NCI-H146 treated with DMSO at 0.1 percent for 48 hours (cell line): Measurements from ENCODE around the gene TBC1D16.

Experiments
- DNase-seq: peaks from one replicate; lab custom pipeline; 2025; ENCODE audit not compliant: unreplicated experiment; lab: John Stamatoyannopoulos, UW

TBC1D16 gene

GRCh38 chr17:79930877-79931816 is 104.5 kb downstream of the TBC1D16 start:
- DNase-seq: no peak

- no peak for DNase-seq
Observed at GRCh38 chr17:79930062-79930876, 105.4 kb downstream of the TBC1D16 start.

GRCh38 chr17:79929257-79930061 is 106.2 kb downstream of the TBC1D16 start:
- no peak for DNase-seq

- no peak for DNase-seq
Observed at GRCh38 chr17:79928502-79929256, 107.0 kb downstream of the TBC1D16 start.

- no peak for DNase-seq
Observed at GRCh38 chr17:79927688-79928501, 107.8 kb downstream of the TBC1D16 start.

GRCh38 chr17:79927136-79927661 is 108.5 kb downstream of the TBC1D16 start:
- DNase-seq: no peak

GRCh38 chr17:79926605-79927135 is 109.0 kb downstream of the TBC1D16 start:
- DNase-seq: no peak

- DNase-seq: no peak
Observed at GRCh38 chr17:79926142-79926604, 109.5 kb downstream of the TBC1D16 start.

GRCh38 chr17:79925242-79925957 is 110.3 kb downstream of the TBC1D16 start:
- DNase-seq: no peak

GRCh38 chr17:79924639-79924976 is 111.1 kb downstream of the TBC1D16 start:
- no peak for DNase-seq

- DNase-seq: no peak
Observed at GRCh38 chr17:79923974-79924638, 111.6 kb downstream of the TBC1D16 start.

GRCh38 chr17:79922798-79923197 is 112.9 kb downstream of the TBC1D16 start:
- DNase-seq: no peak

GRCh38 chr17:79922116-79922601 is 113.5 kb downstream of the TBC1D16 start:
- peak; percentile 63 for DNase-seq

- no peak for DNase-seq
Observed at GRCh38 chr17:79921411-79922115, 114.1 kb downstream of the TBC1D16 start.

GRCh38 chr17:79920751-79921410 is 114.8 kb downstream of the TBC1D16 start:
- no peak for DNase-seq
